ENCODE measurements around the gene NPB.

The NPB gene

DNA sequence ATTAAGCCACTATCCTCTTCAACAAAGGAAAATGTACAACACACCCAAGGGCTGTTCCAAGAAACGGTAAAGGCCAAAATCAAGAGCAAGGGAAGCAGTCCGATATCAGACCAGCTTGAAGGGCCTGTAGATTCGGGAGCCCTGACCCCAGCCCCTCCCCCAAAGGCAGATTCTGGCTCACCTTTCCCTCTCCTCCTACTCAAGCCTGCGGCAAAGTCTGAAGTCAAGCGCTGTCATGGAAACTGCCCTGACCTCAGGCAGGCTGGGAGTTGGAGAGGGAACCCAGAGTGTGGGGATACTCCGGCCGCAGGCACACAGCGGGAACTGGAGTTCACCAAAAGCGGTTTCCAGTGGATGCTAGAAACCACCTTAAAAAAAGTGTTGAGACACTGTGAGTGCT, 12.4 kb upstream of the NPB start:
- no peaks in the 10 kb centered on the region for H3K27me3 ChIP-seq (ENCODE audit: control insufficient read depth, low read length)
- H3K4me2 ChIP-seq (ENCODE audit: low read length) = peak overlapping the region; percentile 93
- peak overlapping the region; percentile 53 for H3K27ac ChIP-seq (ENCODE audit: low read depth, low read length)
- TF ChIP-seq EZH2phosphoT487 (IDR thresholded peaks at IDR 0.05; ENCODE audit: borderline replicate concordance, low read length) = no peak
- TF ChIP-seq, protein P1, sequence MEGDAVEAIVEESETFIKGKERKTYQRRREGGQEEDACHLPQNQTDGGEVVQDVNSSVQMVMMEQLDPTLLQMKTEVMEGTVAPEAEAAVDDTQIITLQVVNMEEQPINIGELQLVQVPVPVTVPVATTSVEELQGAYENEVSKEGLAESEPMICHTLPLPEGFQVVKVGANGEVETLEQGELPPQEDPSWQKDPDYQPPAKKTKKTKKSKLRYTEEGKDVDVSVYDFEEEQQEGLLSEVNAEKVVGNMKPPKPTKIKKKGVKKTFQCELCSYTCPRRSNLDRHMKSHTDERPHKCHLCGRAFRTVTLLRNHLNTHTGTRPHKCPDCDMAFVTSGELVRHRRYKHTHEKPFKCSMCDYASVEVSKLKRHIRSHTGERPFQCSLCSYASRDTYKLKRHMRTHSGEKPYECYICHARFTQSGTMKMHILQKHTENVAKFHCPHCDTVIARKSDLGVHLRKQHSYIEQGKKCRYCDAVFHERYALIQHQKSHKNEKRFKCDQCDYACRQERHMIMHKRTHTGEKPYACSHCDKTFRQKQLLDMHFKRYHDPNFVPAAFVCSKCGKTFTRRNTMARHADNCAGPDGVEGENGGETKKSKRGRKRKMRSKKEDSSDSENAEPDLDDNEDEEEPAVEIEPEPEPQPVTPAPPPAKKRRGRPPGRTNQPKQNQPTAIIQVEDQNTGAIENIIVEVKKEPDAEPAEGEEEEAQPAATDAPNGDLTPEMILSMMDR (IDR thresholded peaks at IDR 0.05; ENCODE audit: low read depth, low read length, poor library complexity, severe bottlenecking) = no peak
- no peaks in the 10 kb centered on the region for H3K9me2 ChIP-seq (replicated peaks; ENCODE audit: control insufficient read depth, low read length)
- peaks cover 9% of the 10 kb centered on the region for H4K20me1 ChIP-seq (ENCODE audit: control insufficient read depth, insufficient read depth, low read depth, low read length)
- H3K4me1 ChIP-seq (ENCODE audit: control insufficient read depth, low read length) = peaks cover 38% of the 10 kb centered on the region
- H3K36me3 ChIP-seq (ENCODE audit: control insufficient read depth, low read length) = peaks cover 78% of the 10 kb centered on the region
- H3K79me2 ChIP-seq (ENCODE audit: control insufficient read depth, low read length) = peaks cover 92% of the 10 kb centered on the region
- peak overlapping the region; percentile 96 for H3K4me3 ChIP-seq (ENCODE audit: low read length)
- H3F3A ChIP-seq (ENCODE audit: control insufficient read depth, insufficient read depth) = peaks cover 11% of the 10 kb centered on the region
- H3K9me3 ChIP-seq (ENCODE audit: control insufficient read depth, insufficient read depth, low read length) = no peaks in the 10 kb centered on the region

DNA sequence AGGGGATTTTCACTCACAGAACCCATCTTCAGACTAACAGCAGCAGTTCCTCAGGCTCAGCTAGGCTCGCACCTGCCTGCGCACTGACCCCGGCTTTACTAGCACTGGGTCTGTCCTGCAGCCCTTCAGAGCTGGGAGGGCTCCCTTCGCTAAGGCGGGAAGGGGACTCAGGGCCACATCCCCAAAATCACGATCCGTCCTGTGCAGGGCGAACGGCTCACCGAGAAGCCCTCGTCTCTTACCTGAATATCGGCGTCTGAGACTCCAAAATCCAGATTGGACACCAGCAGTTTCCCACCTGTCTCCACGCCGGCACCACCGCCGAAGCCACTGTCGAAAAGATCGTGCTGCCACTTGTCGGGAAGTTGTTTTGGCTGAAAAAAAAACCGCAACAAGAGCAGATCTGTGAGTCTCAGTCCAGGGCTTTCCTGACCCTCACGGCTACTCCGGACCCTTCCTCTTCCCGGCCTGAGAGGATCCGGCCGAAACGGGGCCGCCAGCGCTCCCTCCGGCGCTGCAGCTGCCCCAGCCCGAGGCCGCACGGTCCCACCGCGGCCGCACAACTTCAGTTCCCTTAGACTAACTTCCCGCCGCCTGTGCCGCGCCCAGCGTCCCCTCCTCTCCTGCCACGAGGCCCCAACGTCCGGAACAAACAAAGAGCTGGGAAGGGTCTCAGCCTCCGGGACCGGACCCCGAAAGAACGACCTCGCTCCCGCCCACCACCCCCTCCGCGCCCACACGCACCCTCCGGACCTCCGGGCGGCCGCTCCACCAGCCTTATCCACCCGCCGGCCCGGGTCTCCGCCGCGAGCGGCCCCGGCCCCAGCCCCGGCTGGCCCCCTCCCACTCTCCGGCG, 11.4 kb upstream of the NPB start:
- H3F3A ChIP-seq (ENCODE audit: control insufficient read depth, insufficient read depth) = peaks cover 11% of the 10 kb centered on the region
- H3K79me2 ChIP-seq (ENCODE audit: control insufficient read depth, low read length) = peaks cover 88% of the 10 kb centered on the region
- peaks cover 9% of the 10 kb centered on the region for H4K20me1 ChIP-seq (ENCODE audit: control insufficient read depth, insufficient read depth, low read depth, low read length)
- peak overlapping the region; percentile 53 for H3K27ac ChIP-seq (ENCODE audit: low read depth, low read length)
- H3K27me3 ChIP-seq (ENCODE audit: control insufficient read depth, low read length) = no peaks in the 10 kb centered on the region
- TF ChIP-seq, protein P1 (IDR thresholded peaks at IDR 0.05; ENCODE audit: low read depth, low read length, poor library complexity, severe bottlenecking) = no peak
- TF ChIP-seq EZH2phosphoT487 (IDR thresholded peaks at IDR 0.05; ENCODE audit: borderline replicate concordance, low read length) = no peak
- H3K4me3 ChIP-seq (ENCODE audit: low read length) = peak overlapping the region; percentile 96
- H3K9me2 ChIP-seq (replicated peaks; ENCODE audit: control insufficient read depth, low read length) = no peaks in the 10 kb centered on the region
- H3K4me2 ChIP-seq (ENCODE audit: low read length) = peak overlapping the region; percentile 93
- H3K36me3 ChIP-seq (ENCODE audit: control insufficient read depth, low read length) = peaks cover 75% of the 10 kb centered on the region
- H3K4me1 ChIP-seq (ENCODE audit: control insufficient read depth, low read length) = peaks cover 38% of the 10 kb centered on the region
- no peaks in the 10 kb centered on the region for H3K9me3 ChIP-seq (ENCODE audit: control insufficient read depth, insufficient read depth, low read length)

DNA sequence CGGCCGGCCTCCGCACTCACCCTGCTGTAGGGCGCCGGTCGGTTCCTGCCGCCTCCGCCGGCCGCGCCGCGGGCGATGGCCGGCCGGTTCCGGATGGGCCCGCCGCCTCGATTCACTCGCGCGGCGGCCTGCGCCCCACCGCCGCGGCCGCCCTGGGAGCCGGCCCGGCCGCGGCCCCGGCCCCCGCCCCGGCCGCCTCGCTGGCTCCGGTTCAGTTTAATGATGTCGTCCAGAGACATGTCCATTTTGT, 10.8 kb upstream of the NPB start:
- Histone ChIP-seq H3K79me2 (ENCODE audit: control insufficient read depth, low read length) (peaks cover 82% of the 10 kb centered on the region), H3K4me2 (ENCODE audit: low read length) (peak overlapping the region; percentile 93; the same call in 1 of the 2 replicates), H3K9me2 (replicated peaks; ENCODE audit: control insufficient read depth, low read length) (no peaks in the 10 kb centered on the region), H4K20me1 (ENCODE audit: control insufficient read depth, insufficient read depth, low read depth, low read length) (peaks cover 9% of the 10 kb centered on the region), H3K9me3 (ENCODE audit: control insufficient read depth, insufficient read depth, low read length) (no peaks in the 10 kb centered on the region), H3F3A (ENCODE audit: control insufficient read depth, insufficient read depth) (peaks cover 11% of the 10 kb centered on the region), H3K27ac (ENCODE audit: low read depth, low read length) (peak overlapping the region; percentile 53), H3K36me3 (ENCODE audit: control insufficient read depth, low read length) (peaks cover 70% of the 10 kb centered on the region), H3K4me3 (ENCODE audit: low read length) (peak overlapping the region; percentile 96), H3K4me1 (ENCODE audit: control insufficient read depth, low read length) (peaks cover 38% of the 10 kb centered on the region), H3K27me3 (ENCODE audit: control insufficient read depth, low read length) (no peaks in the 10 kb centered on the region)
- TF ChIP-seq, protein P1 (IDR thresholded peaks at IDR 0.05; ENCODE audit: low read depth, low read length, poor library complexity, severe bottlenecking) = no peak

Data from DOHH2 (cell line).